ENCODE data around the gene KIF26B.

Gene KIF26B

GRCh38 chr1:245361951-245362350 lies 207.2 kb downstream of the KIF26B start:
- no peak for DNase-seq

- no peak for DNase-seq
Measured at GRCh38 chr1:245363461-245364200, 208.8 kb downstream of the KIF26B start.

- DNase-seq: no peak
Measured at GRCh38 chr1:245365095-245366020, 210.6 kb downstream of the KIF26B start.

GRCh38 chr1:245366886-245367285 lies 212.1 kb downstream of the KIF26B start:
- DNase-seq: no peak

GRCh38 chr1:245370175-245370825 lies 215.5 kb downstream of the KIF26B start:
- no peak for DNase-seq

GRCh38 chr1:245370905-245371581 lies 216.3 kb downstream of the KIF26B start:
- no peak for DNase-seq

GRCh38 chr1:245373131-245373530 lies 218.3 kb downstream of the KIF26B start:
- DNase-seq: no peak

- no peak for DNase-seq
Measured at GRCh38 chr1:245375789-245376460, 221.1 kb downstream of the KIF26B start.

- DNase-seq: no peak
Measured at GRCh38 chr1:245377854-245378253, 223.1 kb downstream of the KIF26B start.

- peak; percentile 6 for DNase-seq
Measured at GRCh38 chr1:245378311-245378722, 223.5 kb downstream of the KIF26B start.

GRCh38 chr1:245378745-245379144 lies 224.0 kb downstream of the KIF26B start:
- DNase-seq: no peak

- DNase-seq: no peak
Measured at GRCh38 chr1:245380790-245381535, 226.2 kb downstream of the KIF26B start.

- no peak for DNase-seq
Measured at GRCh38 chr1:245382981-245383380, 228.2 kb downstream of the KIF26B start.

GRCh38 chr1:245383396-245384330 lies 228.9 kb downstream of the KIF26B start:
- no peak for DNase-seq

- DNase-seq: no peak
Measured at GRCh38 chr1:245386297-245386971, 231.6 kb downstream of the KIF26B start.

- DNase-seq: no peak
Measured at GRCh38 chr1:245388687-245389086, 233.9 kb downstream of the KIF26B start.

- DNase-seq: no peak
Measured at GRCh38 chr1:245389873-245390272, 235.1 kb downstream of the KIF26B start.

GRCh38 chr1:245390975-245391374 lies 236.2 kb downstream of the KIF26B start:
- DNase-seq: no peak

- DNase-seq: no peak
Measured at GRCh38 chr1:245393694-245394093, 238.9 kb downstream of the KIF26B start.

- DNase-seq: no peak
Measured at GRCh38 chr1:245395680-245396079, 240.9 kb downstream of the KIF26B start.
